HUES64 (cell line): ENCODE data around the gene GPC6.

ENCODE experiments used
- H3K27ac ChIP-seq: 2 replicates; pipeline ENCODE4 v1.7.0; 2013; ENCODE audit warnings: low read depth, low read length, inconsistent platforms
- H3K27me3 ChIP-seq: 2 replicates; pipeline ENCODE4 v1.6.1; 2013; ENCODE audit warnings: mild to moderate bottlenecking, low read length; ENCODE audit not compliant: insufficient read depth
- H3K36me3 ChIP-seq: 2 replicates; pipeline ENCODE4 v1.6.1; 2013; ENCODE audit warnings: mild to moderate bottlenecking, low read length; ENCODE audit not compliant: insufficient read depth
- H3K4me1 ChIP-seq: 2 replicates; pipeline ENCODE4 v1.6.1; 2013; ENCODE audit warnings: mild to moderate bottlenecking, low read length, moderate library complexity; ENCODE audit not compliant: insufficient read depth
- H3K4me3 ChIP-seq: 2 replicates; pipeline ENCODE4 v1.5.1; 2013; ENCODE audit warnings: mild to moderate bottlenecking, low read length, moderate library complexity
- H3K9ac ChIP-seq: 2 replicates; pipeline ENCODE4 v1.6.1; 2013; ENCODE audit warnings: mild to moderate bottlenecking, low read depth, low read length
- H3K9me3 ChIP-seq: 2 replicates; pipeline ENCODE4 v1.6.1; 2013; ENCODE audit warnings: low read depth, low read length; ENCODE audit not compliant: insufficient read depth
- WGBS: fragments of 150-250, 120-280 bp; methylation state at CpG from one replicate; pipeline ENCODE4 v1.1.7; 2013; ENCODE audit warnings: missing lambda C conversion rate; 5-methylcytosine and 5-hydroxymethylcytosine counted together

GPC6 gene

GRCh38 chr13:94270556-94270955, 1043.9 kb downstream of the GPC6 start:
- 93% methylated on average over 2 of the region's 2 CpGs for WGBS
- Histone ChIP-seq H3K9ac (no peak overlapping the region), H3K9me3 (no peaks in the 10 kb centered on the region), H3K27ac (no peak overlapping the region), H3K27me3 (no peaks in the 10 kb centered on the region), H3K4me1 (no peaks in the 10 kb centered on the region), H3K4me3 (no peak overlapping the region), H3K36me3 (no peaks in the 10 kb centered on the region)

- 88% methylated on average over 1 of the region's 2 CpGs for WGBS
These were observed 1045.4 kb downstream of the GPC6 start for GRCh38 chr13:94272038-94272437.

GRCh38 chr13:94280349-94280748, 1053.7 kb downstream of the GPC6 start:
- no peak overlapping the region for H3K4me3 ChIP-seq
- WGBS = 89% methylated on average over 3 of the region's 3 CpGs
- no peak overlapping the region for H3K27ac ChIP-seq
- no peaks in the 10 kb centered on the region for H3K9me3 ChIP-seq
- H3K36me3 ChIP-seq = no peaks in the 10 kb centered on the region
- H3K9ac ChIP-seq = no peak overlapping the region
- H3K27me3 ChIP-seq = no peaks in the 10 kb centered on the region
- no peaks in the 10 kb centered on the region for H3K4me1 ChIP-seq

More at GRCh38 chr13:94272038-94272437, 1045.4 kb downstream of the GPC6 start:
- Histone ChIP-seq H3K27me3 (no peaks in the 10 kb centered on the region), H3K9me3 (no peaks in the 10 kb centered on the region), H3K4me1 (no peaks in the 10 kb centered on the region), H3K36me3 (no peaks in the 10 kb centered on the region), H3K9ac (no peak overlapping the region), H3K27ac (no peak overlapping the region), H3K4me3 (no peak overlapping the region)

GRCh38 chr13:94280845-94281244, 1054.2 kb downstream of the GPC6 start:
- H3K27ac ChIP-seq = no peak overlapping the region
- H3K4me3 ChIP-seq = no peak overlapping the region
- no peaks in the 10 kb centered on the region for H3K9me3 ChIP-seq
- H3K9ac ChIP-seq = no peak overlapping the region
- H3K36me3 ChIP-seq = no peaks in the 10 kb centered on the region
- no peaks in the 10 kb centered on the region for H3K27me3 ChIP-seq
- no peaks in the 10 kb centered on the region for H3K4me1 ChIP-seq

GRCh38 chr13:94286581-94286980, 1060.0 kb downstream of the GPC6 start:
- no peaks in the 10 kb centered on the region for H3K9me3 ChIP-seq
- H3K36me3 ChIP-seq = no peaks in the 10 kb centered on the region
- H3K4me3 ChIP-seq = no peak overlapping the region
- 84% methylated on average over 3 of the region's 3 CpGs for WGBS
- no peak overlapping the region for H3K9ac ChIP-seq
- no peaks in the 10 kb centered on the region for H3K27me3 ChIP-seq
- H3K4me1 ChIP-seq = no peaks in the 10 kb centered on the region
- H3K27ac ChIP-seq = no peak overlapping the region

- WGBS = 95% methylated on average over 5 of the region's 5 CpGs
- H3K36me3 ChIP-seq = no peaks in the 10 kb centered on the region
- H3K9ac ChIP-seq = no peak overlapping the region
These were observed 1065.2 kb downstream of the GPC6 start for GRCh38 chr13:94291631-94292322.

GRCh38 chr13:94292323-94292640, 1065.7 kb downstream of the GPC6 start:
- Histone ChIP-seq H3K36me3 (no peaks in the 10 kb centered on the region), H3K4me3 (no peak overlapping the region), H3K9me3 (no peaks in the 10 kb centered on the region), H3K27me3 (no peaks in the 10 kb centered on the region), H3K27ac (no peak overlapping the region), H3K9ac (no peak overlapping the region), H3K4me1 (no peaks in the 10 kb centered on the region)
- WGBS = 67% methylated on average over 1 of the region's 1 CpG

More at GRCh38 chr13:94291631-94292322, 1065.2 kb downstream of the GPC6 start:
- Histone ChIP-seq H3K4me3 (no peak overlapping the region), H3K9me3 (no peaks in the 10 kb centered on the region), H3K27ac (no peak overlapping the region), H3K27me3 (no peaks in the 10 kb centered on the region), H3K4me1 (no peaks in the 10 kb centered on the region)

GRCh38 chr13:94296471-94296870, 1069.9 kb downstream of the GPC6 start:
- H3K4me1 ChIP-seq = no peaks in the 10 kb centered on the region; the same call in 1 of the 2 replicates
- no peaks in the 10 kb centered on the region for H3K36me3 ChIP-seq
- WGBS = 100% methylated on average over 2 of the region's 3 CpGs
- H3K9me3 ChIP-seq = no peaks in the 10 kb centered on the region
- no peak overlapping the region for H3K4me3 ChIP-seq
- H3K9ac ChIP-seq = no peak overlapping the region
- H3K27me3 ChIP-seq = no peaks in the 10 kb centered on the region
- H3K27ac ChIP-seq = no peak overlapping the region

GRCh38 chr13:94298346-94298745, 1071.7 kb downstream of the GPC6 start:
- WGBS = 90% methylated on average over 4 of the region's 4 CpGs

GRCh38 chr13:94300401-94300800, 1073.8 kb downstream of the GPC6 start:
- no peak overlapping the region for H3K27ac ChIP-seq
- H3K4me1 ChIP-seq = peaks cover 16% of the 10 kb centered on the region
- H3K9ac ChIP-seq = no peak overlapping the region
- WGBS = 70% methylated on average over 4 of the region's 4 CpGs
- H3K27me3 ChIP-seq = no peaks in the 10 kb centered on the region
- no peak overlapping the region for H3K4me3 ChIP-seq
- H3K36me3 ChIP-seq = no peaks in the 10 kb centered on the region
- no peaks in the 10 kb centered on the region for H3K9me3 ChIP-seq

More at GRCh38 chr13:94298346-94298745, 1071.7 kb downstream of the GPC6 start:
- H3K27me3 ChIP-seq = no peaks in the 10 kb centered on the region
- no peak overlapping the region for H3K27ac ChIP-seq
- H3K9me3 ChIP-seq = no peaks in the 10 kb centered on the region
- no peaks in the 10 kb centered on the region for H3K36me3 ChIP-seq
- no peak overlapping the region for H3K9ac ChIP-seq
- no peak overlapping the region for H3K4me3 ChIP-seq
- peaks cover 2% of the 10 kb centered on the region for H3K4me1 ChIP-seq

- no peaks in the 10 kb centered on the region for H3K27me3 ChIP-seq
- no peaks in the 10 kb centered on the region for H3K9me3 ChIP-seq
- no peaks in the 10 kb centered on the region for H3K36me3 ChIP-seq
- peaks cover 16% of the 10 kb centered on the region for H3K4me1 ChIP-seq
- H3K9ac ChIP-seq = no peak overlapping the region
- H3K27ac ChIP-seq = no peak overlapping the region
- no peak overlapping the region for H3K4me3 ChIP-seq
- 93% methylated on average over 1 of the region's 1 CpG for WGBS
These were observed 1074.9 kb downstream of the GPC6 start for GRCh38 chr13:94301487-94301886.
